NCI-H82 treated with DMSO at 0.1 percent for 48 hours (cell line): ENCODE results near the gene ARL2BP.
A peak's percentile ranks its signal among the peaks of the same experiment; 100 is the strongest.

ENCODE experiments used
- DNase-seq: peaks from one replicate; lab custom pipeline; 2025; ENCODE audit not compliant: unreplicated experiment; lab: John Stamatoyannopoulos, UW

ARL2BP gene

GRCh38 chr16:57282510-57283213, 37.6 kb downstream of the ARL2BP start:
- DNase-seq = no peak

DNA sequence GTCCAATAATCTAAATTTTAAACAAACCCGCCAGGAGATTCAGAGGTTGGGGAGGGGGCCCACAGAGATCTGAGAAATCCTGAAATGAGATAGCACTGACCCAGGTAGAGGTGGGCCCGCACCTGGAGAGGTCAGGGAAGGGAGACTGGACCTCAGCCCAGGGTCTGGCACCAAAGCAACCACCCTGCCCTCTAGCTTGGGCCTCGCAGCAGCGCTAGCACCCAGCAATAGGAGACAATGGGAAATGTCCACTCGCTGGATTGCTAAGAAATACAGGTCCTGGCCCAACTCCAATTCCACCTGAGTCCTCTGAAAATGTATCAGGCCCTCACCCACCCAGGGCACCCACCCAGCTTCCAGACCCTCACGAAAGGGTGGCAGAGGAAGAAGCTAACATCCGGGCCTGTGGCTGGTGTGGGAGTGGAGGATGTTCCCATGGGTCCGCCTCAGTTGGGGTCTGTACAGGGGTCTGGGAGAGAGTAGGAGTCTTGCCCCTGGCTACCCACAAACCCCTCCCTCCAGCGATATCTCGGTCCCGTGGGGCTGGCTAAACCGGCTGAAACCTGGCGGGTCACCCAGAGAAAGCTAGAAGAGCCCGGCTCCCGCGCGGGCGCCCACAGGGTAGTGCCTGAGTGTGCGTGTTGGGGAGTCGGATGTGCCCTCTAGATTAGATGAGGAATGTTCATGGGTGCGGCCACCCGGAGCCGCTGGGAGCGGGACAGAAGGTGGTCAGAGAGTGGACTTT, 38.3 kb downstream of the ARL2BP start:
- DNase-seq = no peak

DNA sequence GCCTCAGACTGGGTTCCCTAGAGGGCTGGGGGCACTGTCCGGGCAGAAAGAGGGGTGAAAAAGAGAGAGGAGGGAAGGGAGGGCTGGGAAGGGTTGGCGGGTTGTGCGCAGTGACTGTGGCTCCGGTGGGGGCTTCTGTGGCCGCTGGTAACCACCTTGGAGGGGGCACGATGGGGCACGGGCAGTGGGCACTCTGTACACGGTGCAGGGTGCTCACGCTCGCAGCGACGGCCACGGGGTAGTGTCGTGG, 38.8 kb downstream of the ARL2BP start:
- DNase-seq = no peak

DNA sequence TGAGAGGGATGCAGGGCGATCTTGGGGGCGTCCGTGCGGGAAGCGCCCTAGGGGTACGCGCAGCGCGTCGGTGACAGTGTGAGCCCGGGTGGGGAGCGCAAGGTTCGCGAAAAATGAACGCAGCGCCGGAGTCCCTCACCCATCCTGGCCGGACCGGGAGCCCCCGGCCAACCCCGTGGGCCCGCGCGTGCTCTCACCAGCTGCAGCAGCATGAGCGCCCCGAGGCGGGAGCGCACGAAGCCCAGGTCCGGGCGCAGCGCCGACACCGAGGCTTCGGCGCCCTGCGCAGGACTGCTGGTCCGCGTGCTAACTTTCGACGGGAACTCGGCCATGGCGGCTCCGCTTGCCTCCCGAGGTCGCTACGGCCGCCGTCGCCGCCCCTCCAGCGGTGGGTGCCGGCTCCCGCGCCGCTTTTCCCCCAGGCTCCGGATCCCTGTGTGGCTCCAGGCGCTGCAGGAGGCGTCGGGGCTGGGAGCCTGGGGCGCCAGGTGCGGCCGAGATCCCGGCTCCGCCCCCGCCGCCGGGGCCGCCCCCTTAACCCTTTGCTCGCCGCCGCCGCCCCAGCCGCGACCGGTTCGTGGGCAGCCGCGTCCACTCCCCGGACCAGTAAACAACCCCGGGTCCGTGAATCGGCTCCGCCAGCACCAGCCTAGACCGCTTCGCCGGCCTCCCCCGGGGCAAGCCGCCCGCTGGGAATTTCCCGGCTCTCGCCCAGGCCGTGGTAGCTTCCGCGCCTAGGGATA, 39.3 kb downstream of the ARL2BP start, which contains the start of gene PLLP:
PLLP (minus strand) TSS at position 464 of the 743 bp plus-strand sequence; CDS start at position 332, 132 bp downstream.
- DNase-seq = peak; percentile 1

DNA sequence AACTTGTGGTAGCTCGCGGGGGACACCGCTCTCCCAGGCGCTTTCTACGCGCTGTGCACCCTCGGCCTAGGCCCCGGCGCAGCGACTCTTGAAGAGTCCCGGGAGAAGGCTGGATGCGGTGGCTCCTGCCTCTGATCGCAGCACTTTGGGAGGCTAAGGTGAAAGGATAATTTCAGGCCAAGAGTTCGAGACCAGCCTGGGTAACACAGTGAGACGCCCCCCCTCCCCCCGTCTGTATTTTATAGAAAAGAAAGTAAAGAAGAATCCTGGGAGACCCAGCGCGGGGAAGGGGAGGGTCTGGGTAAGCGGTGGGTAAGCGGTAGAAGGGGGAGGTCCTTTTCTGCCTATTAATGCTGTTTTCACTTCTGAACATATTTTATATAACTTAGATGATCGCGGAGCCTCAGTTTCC, 39.9 kb downstream of the ARL2BP start:
- DNase-seq = no peak

DNA sequence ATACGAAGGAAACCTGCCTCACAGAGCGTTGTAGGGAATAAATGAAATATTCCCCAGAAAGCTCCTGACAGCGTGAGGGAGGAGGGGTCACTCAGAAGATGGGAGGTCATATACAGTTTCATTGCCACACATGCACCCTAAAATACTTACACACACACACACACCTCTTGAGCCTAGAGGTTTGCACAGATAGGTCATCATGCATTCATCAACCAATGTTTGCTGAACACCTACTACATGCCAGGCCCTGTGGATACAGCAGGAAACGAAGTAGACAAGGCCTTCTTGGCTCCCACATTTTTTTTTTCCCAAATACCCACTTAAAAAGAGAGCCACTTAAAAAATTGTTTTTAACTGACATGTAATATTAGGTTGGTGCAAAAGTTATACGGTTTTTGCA, 40.3 kb downstream of the ARL2BP start:
- no peak for DNase-seq

DNA sequence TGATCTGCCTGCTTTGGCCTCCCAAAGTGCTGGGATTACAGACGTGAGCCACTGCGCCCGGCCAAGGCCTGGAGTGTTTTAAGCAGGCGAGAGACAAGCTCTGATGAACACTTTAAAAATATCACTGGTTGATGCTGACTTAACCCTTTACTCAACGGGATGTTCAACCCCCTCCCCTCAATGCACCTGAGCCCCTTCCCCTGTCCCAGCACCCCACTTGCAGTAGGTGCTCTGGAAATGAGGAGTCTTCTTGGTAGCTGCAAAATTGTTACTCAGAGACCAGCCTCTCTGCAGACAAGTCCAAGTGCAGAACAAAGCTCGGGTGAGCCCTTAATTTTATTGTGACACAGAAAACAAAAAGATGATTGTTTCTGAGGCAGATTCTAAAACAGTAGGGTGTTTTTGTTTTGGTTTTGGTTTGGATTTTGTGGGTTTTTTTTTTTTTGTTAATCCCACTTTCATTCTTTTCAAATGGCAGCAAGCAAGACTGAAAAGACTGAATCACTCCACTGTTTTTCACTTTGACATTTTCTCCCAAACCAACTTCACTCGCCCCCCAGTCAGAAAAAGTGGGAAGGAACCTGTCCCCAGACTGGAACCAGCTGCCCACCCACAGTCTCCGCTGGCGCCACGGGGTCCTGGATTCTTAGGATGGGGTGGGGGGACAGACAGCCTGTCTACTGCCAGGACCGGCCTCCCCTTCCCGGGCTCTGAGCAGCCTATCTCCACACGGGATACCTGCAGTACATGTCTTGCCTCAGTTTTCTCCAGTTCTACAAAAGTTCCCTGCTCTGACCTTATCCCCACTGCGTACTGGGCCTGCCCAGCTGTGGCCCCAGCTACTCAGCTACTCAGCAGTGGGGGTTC, 44.6 kb downstream of the ARL2BP start:
- DNase-seq = no peak

DNA sequence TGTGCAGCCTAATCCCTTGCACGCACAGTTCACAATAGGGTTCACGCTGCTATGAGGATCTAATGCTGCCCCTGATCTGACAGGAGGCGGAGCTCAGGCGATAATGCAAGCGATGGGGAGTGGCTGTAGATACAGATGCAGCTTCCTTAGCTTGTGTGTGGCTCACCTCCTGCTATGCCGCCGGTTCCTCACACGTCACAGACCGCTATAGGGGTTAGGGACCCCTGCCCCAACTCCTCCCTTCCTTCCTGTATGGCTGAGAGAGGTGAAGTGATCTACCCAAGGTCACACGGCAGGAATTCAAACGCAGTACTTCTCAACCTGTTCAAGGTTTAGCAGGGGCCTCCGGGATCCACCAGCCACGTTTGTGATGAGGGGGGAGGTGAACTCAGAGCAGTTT, 52.8 kb downstream of the ARL2BP start:
- peak; percentile 7 for DNase-seq

DNA sequence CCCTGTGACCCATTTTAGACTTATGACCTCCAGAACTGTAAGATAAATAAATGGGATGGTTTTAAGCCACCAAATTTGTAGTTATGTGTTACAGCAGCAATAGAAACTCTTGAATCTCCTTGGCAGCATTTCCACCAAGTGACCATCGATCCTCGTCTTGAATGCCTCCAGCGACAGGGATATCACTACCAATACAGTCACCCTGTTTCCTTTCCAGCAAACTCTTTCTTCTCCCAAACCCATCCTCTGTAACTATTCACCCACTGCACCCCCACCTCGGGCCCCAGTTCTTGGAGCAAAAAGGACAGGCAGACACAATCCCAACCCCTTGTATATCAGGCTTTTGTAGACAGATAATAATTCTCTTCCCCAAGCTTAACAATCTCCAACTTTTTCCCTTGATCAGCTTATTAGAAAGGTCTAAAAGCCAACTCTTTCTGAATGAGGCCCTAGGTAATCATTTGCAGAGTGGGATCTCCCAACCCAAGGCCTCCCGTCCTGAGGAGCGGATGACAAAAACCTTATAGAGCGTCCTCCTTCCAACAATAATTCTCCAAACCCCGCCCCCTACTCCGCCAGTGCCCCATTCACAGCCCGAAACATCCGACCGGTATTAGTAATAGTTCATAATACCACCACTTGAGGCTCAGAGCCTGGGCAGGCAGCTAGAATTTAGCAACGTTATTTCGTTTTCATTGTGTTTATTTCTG, 54.1 kb downstream of the ARL2BP start:
- DNase-seq = peak; percentile 47

GRCh38 chr16:57299719-57300386, 54.8 kb downstream of the ARL2BP start:
- peak; percentile 81 for DNase-seq

GRCh38 chr16:57300387-57301125, 55.5 kb downstream of the ARL2BP start:
- peak; percentile 91 for DNase-seq

GRCh38 chr16:57301126-57301817, 56.2 kb downstream of the ARL2BP start:
- DNase-seq = no peak
